ENCODE results near the gene CACNB4. TPM values are rescaled to one million over a fixed set of nuclear protein-coding genes. Genes with fewer than 3 reads are reported as not detected.

Gene CACNB4
- total and polyA plus RNA-seq, 10 donors, result 0.14 to 5.1 (median 1.6) TPM

DNA sequence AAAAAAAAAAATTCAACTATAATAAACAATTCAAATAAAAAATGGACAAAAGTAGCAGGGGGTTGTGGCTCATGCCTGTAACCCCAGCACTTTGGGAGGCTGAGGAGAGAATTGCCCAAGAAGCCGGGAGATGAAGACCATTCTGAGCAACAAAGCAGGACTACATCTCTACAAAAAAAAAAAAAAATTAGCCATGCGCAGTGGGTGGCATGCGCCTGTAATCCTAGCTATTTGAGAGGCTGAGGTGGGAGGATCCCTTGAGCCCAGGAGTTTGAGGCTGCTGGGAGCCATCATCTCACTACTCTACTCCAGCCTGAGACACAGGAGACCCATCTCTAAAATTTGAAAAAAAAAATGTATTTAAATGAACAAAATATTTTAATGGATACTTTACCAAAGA is 4.4 kb upstream of the CACNB4 start:
- Histone ChIP-seq H3K27me3 (replicated peaks in 1 of 7) (peaks cover 0 to 41% (median 23%) of the 10 kb centered on the region in 7 donors), H3K36me3 (no peaks in the 10 kb centered on the region), H3K4me3 (no peak overlapping the region), H3K27ac (no peak overlapping the region), H3K9me3 (no peaks in the 10 kb centered on the region), H3K4me1 (peaks cover 0 to 18% (median 14%) of the 10 kb centered on the region in 6 donors)
- TF ChIP-seq, protein P1, sequence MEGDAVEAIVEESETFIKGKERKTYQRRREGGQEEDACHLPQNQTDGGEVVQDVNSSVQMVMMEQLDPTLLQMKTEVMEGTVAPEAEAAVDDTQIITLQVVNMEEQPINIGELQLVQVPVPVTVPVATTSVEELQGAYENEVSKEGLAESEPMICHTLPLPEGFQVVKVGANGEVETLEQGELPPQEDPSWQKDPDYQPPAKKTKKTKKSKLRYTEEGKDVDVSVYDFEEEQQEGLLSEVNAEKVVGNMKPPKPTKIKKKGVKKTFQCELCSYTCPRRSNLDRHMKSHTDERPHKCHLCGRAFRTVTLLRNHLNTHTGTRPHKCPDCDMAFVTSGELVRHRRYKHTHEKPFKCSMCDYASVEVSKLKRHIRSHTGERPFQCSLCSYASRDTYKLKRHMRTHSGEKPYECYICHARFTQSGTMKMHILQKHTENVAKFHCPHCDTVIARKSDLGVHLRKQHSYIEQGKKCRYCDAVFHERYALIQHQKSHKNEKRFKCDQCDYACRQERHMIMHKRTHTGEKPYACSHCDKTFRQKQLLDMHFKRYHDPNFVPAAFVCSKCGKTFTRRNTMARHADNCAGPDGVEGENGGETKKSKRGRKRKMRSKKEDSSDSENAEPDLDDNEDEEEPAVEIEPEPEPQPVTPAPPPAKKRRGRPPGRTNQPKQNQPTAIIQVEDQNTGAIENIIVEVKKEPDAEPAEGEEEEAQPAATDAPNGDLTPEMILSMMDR (IDR thresholded peaks at IDR 0.05 in 8 of 11, conservative IDR thresholded peaks at IDR 0.05 in 3 of 11), result no peak
- TF ChIP-seq POLR2A (IDR thresholded peaks at IDR 0.05), result no peak
- no peak for TF ChIP-seq POLR2AphosphoS5 (IDR thresholded peaks at IDR 0.05)
- DNase-seq, result no peak
- intact Hi-C loops (cut with DNase I; ENCODE audit: low total_unique reads), result no loop called here
- WGBS, 5 donors, result 91 to 98% (median 97%) methylated on average over 3 of the region's 3 CpGs

DNA sequence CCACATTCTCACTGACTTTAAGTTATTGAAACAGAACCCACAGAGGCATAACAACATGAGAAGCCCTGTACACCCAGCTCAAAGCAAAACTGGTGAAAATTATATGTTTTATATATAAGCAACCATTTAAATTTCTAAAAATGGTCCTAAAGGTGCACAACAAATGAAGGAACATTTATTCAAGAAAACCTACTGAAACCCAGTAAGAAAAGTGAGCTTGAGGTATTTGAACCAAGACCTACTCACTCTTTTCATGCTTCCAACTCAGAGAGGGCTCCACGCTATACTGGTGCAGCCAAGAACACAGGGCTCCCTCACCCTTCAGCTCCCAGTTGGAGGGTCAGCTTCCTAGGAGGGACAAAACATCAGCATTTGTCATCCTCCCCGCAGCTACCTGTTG is 2.1 kb upstream of the CACNB4 start:
- TF ChIP-seq POLR2A (IDR thresholded peaks at IDR 0.05) (no peak), POLR2AphosphoS5 (IDR thresholded peaks at IDR 0.05) (no peak)
- TF ChIP-seq, protein P1 (IDR thresholded peaks at IDR 0.05 in 8 of 11, conservative IDR thresholded peaks at IDR 0.05 in 3 of 11), result no peak
- Histone ChIP-seq H3K27me3 (replicated peaks in 1 of 7) (peaks cover 0 to 58% (median 32%) of the 10 kb centered on the region in 7 donors), H3K27ac (no peak overlapping the region), H3K36me3 (no peaks in the 10 kb centered on the region), H3K4me1 (peaks cover 0 to 33% (median 26%) of the 10 kb centered on the region in 6 donors), H3K9me3 (no peaks in the 10 kb centered on the region), H3K4me3 (no peak overlapping the region)
- WGBS, 5 donors, result 83 to 94% (median 91%) methylated on average over 2 of the region's 2 CpGs
- no peak for DNase-seq
- intact Hi-C loops (cut with DNase I; ENCODE audit: low total_unique reads), result no loop called here

DNA sequence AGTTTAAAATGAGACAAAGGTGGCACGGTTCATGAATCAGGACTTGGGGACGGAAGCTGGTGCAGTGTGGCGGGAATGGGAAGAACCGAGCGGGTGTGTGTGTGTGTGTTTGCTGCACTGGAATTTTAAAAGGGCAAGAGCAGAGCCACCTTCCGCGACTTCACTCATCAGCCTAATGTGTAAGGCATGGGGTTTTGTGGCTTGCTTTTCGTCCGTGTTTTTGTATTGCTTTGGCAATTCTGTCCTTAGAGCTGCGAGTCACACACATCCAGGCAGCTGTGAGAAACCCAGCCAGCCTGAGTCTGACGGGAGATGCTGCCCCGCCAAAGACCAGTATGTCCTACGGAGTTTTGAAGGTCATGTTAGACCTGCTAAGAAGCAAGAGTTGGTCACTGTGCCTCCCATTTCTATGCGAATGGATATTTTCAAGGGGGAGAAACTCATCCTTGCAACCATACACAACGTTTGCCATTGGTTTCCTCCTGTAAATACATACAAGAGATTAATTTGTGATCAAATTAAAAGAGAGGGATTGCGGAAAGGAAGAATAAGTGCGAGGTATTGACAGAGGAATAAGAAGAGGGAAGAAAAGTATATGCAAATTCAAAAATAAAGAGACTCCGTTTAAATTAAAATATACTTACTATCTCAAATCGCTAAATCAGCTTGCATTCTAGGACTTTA is 665 bp upstream of the CACNB4 start:
- Histone ChIP-seq H3K9me3 (no peaks in the 10 kb centered on the region), H3K27me3 (replicated peaks in 1 of 7) (peaks cover 0 to 58% (median 32%) of the 10 kb centered on the region in 7 donors), H3K4me1 (peaks cover 0 to 33% (median 26%) of the 10 kb centered on the region in 6 donors), H3K4me3 (peak overlapping the region; percentile 48 to 81 (median 56)), H3K36me3 (no peaks in the 10 kb centered on the region), H3K27ac (no peak overlapping the region)
- no peak for DNase-seq
- intact Hi-C loops (cut with DNase I; ENCODE audit: low total_unique reads), result no loop called here
- TF ChIP-seq POLR2AphosphoS5 (IDR thresholded peaks at IDR 0.05) (no peak), POLR2A (IDR thresholded peaks at IDR 0.05) (no peak)
- TF ChIP-seq, protein P1 (IDR thresholded peaks at IDR 0.05 in 8 of 11, conservative IDR thresholded peaks at IDR 0.05 in 3 of 11), result no peak
- 14 to 19% (median 18%) methylated on average over 19 of the region's 19 CpGs for WGBS, 5 donors

DNA sequence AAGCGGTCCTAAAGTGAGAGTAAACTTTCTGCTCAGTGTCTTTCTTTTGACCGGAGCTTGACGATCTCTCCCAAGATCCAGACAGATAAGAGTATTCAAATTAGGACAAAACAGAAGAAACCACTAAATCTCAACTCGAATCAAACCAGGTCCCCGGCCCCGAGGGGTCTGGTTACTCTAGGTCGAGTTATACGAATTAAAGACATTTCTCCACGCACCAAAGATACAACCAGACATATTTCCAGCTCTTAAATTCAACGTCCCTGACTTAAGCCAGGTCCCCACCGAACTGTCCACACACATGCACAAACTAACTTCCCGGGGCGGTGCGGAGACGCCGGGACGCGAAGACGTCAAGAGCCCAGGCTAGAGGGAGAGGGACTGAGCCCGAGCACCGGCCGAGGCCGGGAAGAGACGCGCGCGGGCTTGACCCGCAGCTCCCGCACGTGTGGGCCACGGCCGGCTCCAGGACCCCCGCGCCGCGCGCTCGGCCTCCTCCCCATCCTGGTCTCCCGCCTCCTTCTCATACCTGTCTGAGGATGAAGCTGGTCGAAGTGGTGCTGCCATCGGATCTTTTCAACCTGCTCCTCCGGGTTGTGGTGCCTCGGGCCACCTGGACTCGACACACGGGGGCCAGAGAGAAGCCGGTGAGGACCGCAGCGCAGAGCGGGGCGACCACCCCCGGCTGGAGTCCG is 896 bp downstream of the CACNB4 start:
- H3K4me3 ChIP-seq, result peak overlapping the region; percentile 48 to 81 (median 56)
- DNase-seq, result peak; percentile 83
- intact Hi-C loops (cut with DNase I; ENCODE audit: low total_unique reads), result no loop called here
- no peaks in the 10 kb centered on the region for H3K36me3 ChIP-seq
- peaks cover 0 to 33% (median 26%) of the 10 kb centered on the region in 6 donors for H3K4me1 ChIP-seq
- H3K9me3 ChIP-seq, result no peaks in the 10 kb centered on the region
- H3K27me3 ChIP-seq (replicated peaks in 1 of 7), result peaks cover 0 to 58% (median 32%) of the 10 kb centered on the region in 7 donors
- peak overlapping the region in 2 of 8 donors; percentile 2 to 30 for H3K27ac ChIP-seq
- 1 to 3% (median 2%) methylated on average over 25 to 52 of the region's 52 CpGs for WGBS, 5 donors
- TF ChIP-seq POLR2A (IDR thresholded peaks at IDR 0.05) (no peak), POLR2AphosphoS5 (IDR thresholded peaks at IDR 0.05) (no peak)
- TF ChIP-seq, protein P1 (IDR thresholded peaks at IDR 0.05 in 8 of 11, conservative IDR thresholded peaks at IDR 0.05 in 3 of 11), result no peak
